Suprapubic skin (tissue), 4 donors: ENCODE measurements around the gene MEIKIN. TPM values are rescaled to one million over a fixed set of nuclear protein-coding genes. Genes with fewer than 3 reads are reported as not detected.

Experiments
- DNase-seq, 2 donors: peaks; one replicate each; pipeline ENCODE4 v3.0.0-alpha.2; 2019; ENCODE audit warnings: low spot score in 2 of 2
- H3K27ac ChIP-seq: fragments of 200-600 bp; sonication (generic); one replicate; pipeline ENCODE4 v1.5.1; 2019
- H3K27me3 ChIP-seq: fragments of 200-600 bp; sonication (generic); one replicate; pipeline ENCODE4 v1.5.1; 2019
- H3K36me3 ChIP-seq: fragments of 200-600 bp; sonication (generic); one replicate; pipeline ENCODE4 v1.5.1; 2019
- H3K4me1 ChIP-seq: fragments of 200-600 bp; sonication (generic); one replicate; pipeline ENCODE4 v1.5.1; 2019
- H3K4me3 ChIP-seq: fragments of 200-600 bp; sonication (generic); one replicate; pipeline ENCODE4 v1.5.1; 2019; ENCODE audit warnings: mild to moderate bottlenecking
- H3K9me3 ChIP-seq: fragments of 200-600 bp; sonication (generic); one replicate; pipeline ENCODE4 v1.5.1; 2019
- EP300 ChIP-seq: sonication (generic); formaldehyde crosslinking; IDR thresholded peaks from one replicate; pipeline ENCODE4 v1.6.1; 2017; ENCODE audit warnings: antibody characterized with exemption
- POLR2A ChIP-seq, 2 donors: fragments of 450-650 bp; IDR thresholded peaks; one replicate each; pipeline ENCODE4 v1.6.1; 2017; ENCODE audit warnings: antibody characterized with exemption in 2 of 2, mild to moderate bottlenecking in 2 of 2, moderate library complexity in 2 of 2
- POLR2AphosphoS5 ChIP-seq, 3 donors: sonication (generic); formaldehyde crosslinking; IDR thresholded peaks; one replicate each; pipeline ENCODE4 v1.6.1; 2017; ENCODE audit warnings: antibody characterized with exemption in 3 of 3
- WGBS: methylation state at CpG from one replicate; pipeline ENCODE4 v1.1.5; 2018; 5-methylcytosine and 5-hydroxymethylcytosine counted together
- total RNA-seq, 4 donors: library from RNA; depleted of rRNA; stranded (reverse); fragments of >200 nt; gene quantifications; one replicate each; pipeline ENCODE4 v1.1.0, GENCODE V29; 2016
- TF ChIP-seq, protein P1 (sequence below), 2 donors: fragments of 200-600 bp in 1 of 2; fragments of 450-650 bp in 1 of 2; sonication (generic) in 1 of 2; IDR thresholded peaks; one replicate each; pipeline ENCODE4 v1.5.1; 2016 to 2019; ENCODE audit warnings: antibody characterized with exemption in 2 of 2, mild to moderate bottlenecking in 1 of 2, moderate library complexity in 1 of 2

Gene MEIKIN
- total RNA-seq, 4 donors from 2014 or later = not detected

DNA sequence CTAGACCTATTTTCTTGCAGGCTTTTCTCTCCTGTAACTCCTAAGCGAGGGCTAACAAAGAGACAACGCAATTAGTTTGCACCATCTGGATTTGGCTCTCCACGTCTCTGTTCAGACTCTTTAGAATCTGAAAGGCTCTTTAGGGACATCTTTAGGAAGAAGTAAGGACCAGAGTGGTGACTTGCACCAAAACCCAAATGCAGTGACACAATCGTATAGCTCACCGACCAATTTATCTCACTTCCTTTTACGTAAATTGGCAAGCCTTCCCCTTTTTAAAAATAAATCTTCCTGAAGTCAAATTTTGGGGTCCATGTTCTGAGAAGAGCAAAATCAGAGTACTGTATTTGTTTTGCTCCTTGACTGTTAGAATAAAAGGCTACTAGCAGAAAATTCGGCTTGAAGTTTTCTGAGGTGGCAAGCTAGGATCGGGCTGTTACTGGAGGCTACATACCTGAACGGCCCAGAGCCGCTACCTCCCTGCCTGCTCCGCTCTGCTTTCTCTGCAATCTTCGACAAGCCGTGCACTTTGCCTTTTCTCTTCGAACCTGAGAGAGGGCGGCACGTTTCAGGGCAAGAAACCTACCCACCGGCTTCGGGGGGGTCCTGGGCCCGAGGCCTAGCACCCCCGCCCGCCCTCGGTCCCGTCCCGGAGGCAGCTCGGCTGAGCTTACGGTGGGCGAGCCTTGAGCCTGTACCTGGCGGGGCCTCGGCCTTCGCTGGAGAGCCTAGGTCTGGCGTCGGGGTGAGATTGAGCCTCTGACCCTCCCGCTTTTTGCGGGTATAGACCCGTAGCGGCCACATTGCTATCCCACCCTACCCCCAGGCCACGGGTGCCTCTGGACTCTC, 537 bp downstream of the MEIKIN start:
- TF ChIP-seq EP300 (no peak), POLR2A (IDR thresholded peaks at IDR 0.05) (no peak), POLR2AphosphoS5 (IDR thresholded peaks at IDR 0.05) (no peak)
- TF ChIP-seq, protein P1, sequence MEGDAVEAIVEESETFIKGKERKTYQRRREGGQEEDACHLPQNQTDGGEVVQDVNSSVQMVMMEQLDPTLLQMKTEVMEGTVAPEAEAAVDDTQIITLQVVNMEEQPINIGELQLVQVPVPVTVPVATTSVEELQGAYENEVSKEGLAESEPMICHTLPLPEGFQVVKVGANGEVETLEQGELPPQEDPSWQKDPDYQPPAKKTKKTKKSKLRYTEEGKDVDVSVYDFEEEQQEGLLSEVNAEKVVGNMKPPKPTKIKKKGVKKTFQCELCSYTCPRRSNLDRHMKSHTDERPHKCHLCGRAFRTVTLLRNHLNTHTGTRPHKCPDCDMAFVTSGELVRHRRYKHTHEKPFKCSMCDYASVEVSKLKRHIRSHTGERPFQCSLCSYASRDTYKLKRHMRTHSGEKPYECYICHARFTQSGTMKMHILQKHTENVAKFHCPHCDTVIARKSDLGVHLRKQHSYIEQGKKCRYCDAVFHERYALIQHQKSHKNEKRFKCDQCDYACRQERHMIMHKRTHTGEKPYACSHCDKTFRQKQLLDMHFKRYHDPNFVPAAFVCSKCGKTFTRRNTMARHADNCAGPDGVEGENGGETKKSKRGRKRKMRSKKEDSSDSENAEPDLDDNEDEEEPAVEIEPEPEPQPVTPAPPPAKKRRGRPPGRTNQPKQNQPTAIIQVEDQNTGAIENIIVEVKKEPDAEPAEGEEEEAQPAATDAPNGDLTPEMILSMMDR (IDR thresholded peaks at IDR 0.05) = no peak
- Histone ChIP-seq H3K27me3 (no peaks in the 10 kb centered on the region), H3K4me1 (no peaks in the 10 kb centered on the region), H3K4me3 (no peak overlapping the region), H3K36me3 (no peaks in the 10 kb centered on the region), H3K27ac (no peak overlapping the region), H3K9me3 (no peaks in the 10 kb centered on the region)
- 80% methylated on average over 36 of the region's 37 CpGs for WGBS
- DNase-seq = no peak

DNA sequence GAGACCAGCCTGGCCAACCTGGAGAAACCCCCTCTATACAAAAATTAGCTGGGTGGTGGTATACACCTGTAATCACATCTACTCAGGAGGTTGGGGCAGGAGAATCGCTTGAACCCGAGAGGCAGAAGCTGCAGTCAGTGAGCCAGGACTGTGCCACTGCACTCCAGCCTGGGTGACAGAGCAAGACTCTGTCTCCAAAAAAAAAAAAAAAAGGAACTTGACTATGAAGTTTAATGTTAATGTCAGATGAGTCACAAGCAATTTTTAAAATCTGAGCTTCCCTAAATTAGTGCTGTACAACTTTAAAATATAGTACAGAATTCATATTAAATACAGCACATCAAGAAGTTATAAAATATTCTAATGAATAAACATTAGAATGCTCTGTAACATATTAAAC, 1.5 kb downstream of the MEIKIN start:
- Histone ChIP-seq H3K4me3 (no peak overlapping the region), H3K27ac (no peak overlapping the region), H3K27me3 (no peaks in the 10 kb centered on the region), H3K4me1 (no peaks in the 10 kb centered on the region), H3K9me3 (no peaks in the 10 kb centered on the region), H3K36me3 (no peaks in the 10 kb centered on the region)
- 93% methylated on average over 2 of the region's 2 CpGs for WGBS
- TF ChIP-seq POLR2AphosphoS5 (IDR thresholded peaks at IDR 0.05) (no peak), POLR2A (IDR thresholded peaks at IDR 0.05) (no peak), EP300 (no peak)
- no peak for DNase-seq

DNA sequence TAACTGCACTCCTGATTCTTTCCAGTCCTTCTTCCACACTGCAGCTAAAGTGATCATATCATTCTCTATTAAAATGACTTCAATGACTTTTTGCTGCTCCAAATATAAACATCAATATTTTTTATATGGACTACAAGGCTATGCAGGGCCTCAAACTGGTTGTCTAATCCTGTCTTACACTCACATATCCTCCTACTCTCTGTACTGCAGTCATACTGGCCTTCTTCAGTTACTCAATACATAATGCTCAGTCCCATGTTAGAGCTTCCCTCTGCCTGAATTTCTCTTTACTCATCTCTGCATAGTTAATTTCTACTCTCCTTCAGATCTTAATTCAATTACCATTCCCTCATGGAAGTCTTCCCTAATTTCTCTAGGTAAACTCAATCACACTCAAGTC, 3.4 kb downstream of the MEIKIN start:
- no peak overlapping the region for H3K4me3 ChIP-seq
- no peaks in the 10 kb centered on the region for H3K4me1 ChIP-seq
- TF ChIP-seq POLR2A (IDR thresholded peaks at IDR 0.05) (no peak), POLR2AphosphoS5 (IDR thresholded peaks at IDR 0.05) (no peak), EP300 (no peak)
- TF ChIP-seq, protein P1 (IDR thresholded peaks at IDR 0.05) = no peak
- H3K27ac ChIP-seq = no peak overlapping the region
- H3K36me3 ChIP-seq = no peaks in the 10 kb centered on the region
- no peaks in the 10 kb centered on the region for H3K9me3 ChIP-seq
- DNase-seq = no peak
- H3K27me3 ChIP-seq = no peaks in the 10 kb centered on the region

DNA sequence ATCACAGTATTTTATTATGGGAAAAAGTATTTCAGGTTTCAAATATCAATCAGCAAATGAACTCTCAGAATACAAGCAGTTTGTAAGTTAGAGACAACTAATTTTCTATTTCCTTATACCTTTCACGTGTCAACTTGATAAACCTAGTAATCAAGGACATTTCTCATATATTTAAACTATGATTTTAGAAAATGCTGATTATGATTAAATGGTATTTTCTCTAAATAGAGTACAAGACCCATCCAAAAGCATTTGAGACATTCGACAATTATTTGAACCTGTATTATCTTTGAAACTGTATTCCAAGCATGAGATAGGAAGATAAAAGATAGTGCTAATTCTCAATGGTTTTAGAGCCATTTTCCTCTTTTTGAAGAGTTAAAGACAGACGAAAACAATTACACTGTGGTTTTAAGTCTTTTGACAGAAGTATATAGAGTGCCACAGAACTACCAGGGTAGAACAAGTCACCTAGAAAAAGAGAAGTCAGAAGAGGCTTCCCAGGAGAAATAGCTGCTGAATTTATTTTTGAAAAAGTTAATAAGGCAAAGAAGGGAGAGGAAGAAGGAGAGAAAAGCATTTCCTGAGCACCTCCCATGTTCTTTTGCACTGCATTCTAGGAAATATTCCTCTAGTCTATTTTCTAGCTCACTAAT, 5.6 kb downstream of the MEIKIN start:
- Histone ChIP-seq H3K9me3 (no peaks in the 10 kb centered on the region), H3K36me3 (no peaks in the 10 kb centered on the region), H3K4me1 (no peaks in the 10 kb centered on the region), H3K27me3 (no peaks in the 10 kb centered on the region), H3K4me3 (no peak overlapping the region), H3K27ac (no peak overlapping the region)
- 51% methylated on average over 3 of the region's 3 CpGs for WGBS
- TF ChIP-seq POLR2A (IDR thresholded peaks at IDR 0.05) = no peak
- no peak for TF ChIP-seq POLR2AphosphoS5 (IDR thresholded peaks at IDR 0.05)
- no peak for TF ChIP-seq EP300
- TF ChIP-seq, protein P1 (IDR thresholded peaks at IDR 0.05) = no peak
- DNase-seq = no peak

DNA sequence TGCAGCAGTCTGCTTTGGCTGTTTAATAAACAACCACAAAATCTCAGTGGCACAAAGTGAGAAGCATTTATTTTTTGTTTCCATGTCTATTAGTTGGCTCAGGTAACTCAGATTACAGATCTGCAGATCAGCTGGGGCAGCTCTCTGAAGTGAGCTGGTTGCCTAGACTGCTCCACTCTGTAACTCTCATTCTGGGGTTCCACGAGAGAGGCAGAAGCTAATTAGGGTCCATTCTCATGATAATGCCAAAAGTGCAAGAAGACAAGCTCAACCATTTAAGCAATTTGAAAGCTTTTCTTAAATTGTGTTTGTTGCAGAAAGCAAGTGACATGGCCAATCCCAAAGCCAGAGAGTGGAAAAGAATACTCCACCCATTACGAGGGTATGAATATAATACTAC, 13.2 kb downstream of the MEIKIN start:
- H3K4me3 ChIP-seq = no peak overlapping the region
- H3K36me3 ChIP-seq = no peaks in the 10 kb centered on the region
- DNase-seq = no peak
- H3K27ac ChIP-seq = no peak overlapping the region
- H3K9me3 ChIP-seq = peaks cover 18% of the 10 kb centered on the region
- no peaks in the 10 kb centered on the region for H3K4me1 ChIP-seq
- no peaks in the 10 kb centered on the region for H3K27me3 ChIP-seq
- WGBS = 63% methylated on average over 2 of the region's 2 CpGs
- no peak for TF ChIP-seq EP300
- no peak for TF ChIP-seq POLR2A (IDR thresholded peaks at IDR 0.05)
- TF ChIP-seq POLR2AphosphoS5 (IDR thresholded peaks at IDR 0.05) = no peak

DNA sequence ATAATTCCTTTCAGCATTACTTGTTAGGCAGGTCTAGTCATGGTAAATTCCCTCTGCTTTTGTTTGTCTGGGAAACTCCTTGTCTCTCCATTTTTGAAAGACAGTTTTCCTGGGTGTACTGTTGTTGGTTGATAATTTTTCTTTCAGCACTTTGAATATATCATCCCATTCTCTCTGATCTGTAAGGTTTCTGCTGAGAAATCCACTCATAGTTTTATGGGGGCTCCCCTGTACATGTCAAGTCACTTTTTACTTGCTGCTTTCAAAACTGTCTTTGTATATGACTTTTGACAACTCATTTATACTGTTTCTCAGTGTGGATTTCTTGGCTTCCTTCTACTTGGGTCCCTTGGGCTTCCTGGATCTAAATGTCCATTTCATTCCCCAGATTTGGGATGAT, 16.5 kb downstream of the MEIKIN start:
- H3K9me3 ChIP-seq = peaks cover 18% of the 10 kb centered on the region
- no peaks in the 10 kb centered on the region for H3K36me3 ChIP-seq
- no peaks in the 10 kb centered on the region for H3K27me3 ChIP-seq
- no peak overlapping the region for H3K4me3 ChIP-seq
- no peak for DNase-seq
- no peaks in the 10 kb centered on the region for H3K4me1 ChIP-seq
- no peak overlapping the region for H3K27ac ChIP-seq
- TF ChIP-seq POLR2A (IDR thresholded peaks at IDR 0.05) (no peak), EP300 (no peak), POLR2AphosphoS5 (IDR thresholded peaks at IDR 0.05) (no peak)
- TF ChIP-seq, protein P1 (IDR thresholded peaks at IDR 0.05) = no peak
